AG08395 (cell line): ENCODE measurements around the gene MALAT1.

ENCODE experiments used
- DNase-seq: peaks from one replicate; pipeline ENCODE4 v3.0.0; 2012; ENCODE audit warnings: mixed read lengths, low spot score

MALAT1 gene

DNA sequence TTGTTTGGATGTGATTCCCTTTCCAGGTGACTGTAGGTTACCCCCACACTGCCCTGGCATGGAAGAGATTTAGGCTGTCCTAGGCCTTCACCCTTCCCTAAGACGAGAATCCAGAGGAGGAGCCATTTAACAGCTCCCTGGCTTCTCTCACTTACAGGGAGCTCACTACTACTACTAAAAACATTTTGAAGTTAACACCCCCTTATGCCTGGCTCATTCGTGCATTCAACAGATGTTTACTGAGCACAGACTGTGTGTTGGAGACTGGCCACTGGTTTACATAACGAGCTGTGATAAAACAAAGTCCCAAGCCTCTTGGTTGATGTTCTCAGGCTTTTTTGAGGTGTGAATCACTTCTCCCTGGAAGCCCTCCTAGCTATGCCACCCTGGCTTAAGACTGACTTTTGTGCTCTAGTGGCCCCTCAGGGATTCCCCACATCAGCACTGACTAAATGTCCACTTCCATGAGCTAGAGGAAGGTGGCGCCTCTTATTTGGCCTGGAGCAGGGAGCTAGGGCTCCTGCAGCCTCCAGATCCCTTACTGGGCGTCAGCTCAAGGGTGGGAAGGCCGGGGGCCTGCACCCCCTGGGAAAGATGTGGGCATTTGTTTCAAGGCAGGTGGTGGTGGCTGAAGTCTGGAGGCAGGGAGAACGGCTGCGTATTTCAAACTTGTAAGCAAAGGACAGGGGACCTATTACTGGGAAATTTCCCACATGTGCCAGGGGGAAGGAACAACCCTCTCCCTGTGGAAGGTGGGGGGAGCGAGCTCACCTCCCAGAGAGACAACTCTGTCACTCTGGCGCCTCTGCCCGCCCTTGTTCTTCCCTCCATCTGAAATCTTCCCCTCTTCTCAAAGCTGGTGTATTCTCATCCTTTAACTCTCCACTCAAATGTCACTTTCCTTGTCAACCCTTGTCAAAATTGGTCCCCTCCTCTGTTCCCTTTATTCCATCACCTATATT is 19.4 kb upstream of the MALAT1 start:
- peak; percentile 69 for DNase-seq

GRCh38 chr11:65482306-65482850 is 16.5 kb upstream of the MALAT1 start:
- no peak for DNase-seq

DNA sequence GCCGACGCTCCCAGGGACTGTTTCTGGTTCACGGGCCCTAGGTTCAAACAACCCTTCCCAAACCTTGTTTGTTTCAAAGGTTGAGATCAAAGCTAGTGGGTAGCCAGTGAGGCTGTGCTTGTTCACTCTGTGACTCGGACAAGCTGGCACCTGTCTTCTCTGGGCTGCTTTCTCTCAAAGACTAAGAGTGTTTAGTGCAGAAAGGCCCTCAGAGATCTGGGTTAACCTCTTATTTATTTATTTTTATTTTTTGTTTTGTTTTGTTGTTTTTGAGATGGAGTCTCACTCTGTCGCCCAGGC is 13.0 kb upstream of the MALAT1 start:
- DNase-seq: no peak

GRCh38 chr11:65486570-65487466 is 12.0 kb upstream of the MALAT1 start:
- DNase-seq: no peak

- DNase-seq: peak; percentile 97
Observed at GRCh38 chr11:65487467-65488272, 11.2 kb upstream of the MALAT1 start.

- no peak for DNase-seq
Observed at GRCh38 chr11:65488273-65489034, 10.4 kb upstream of the MALAT1 start.

DNA sequence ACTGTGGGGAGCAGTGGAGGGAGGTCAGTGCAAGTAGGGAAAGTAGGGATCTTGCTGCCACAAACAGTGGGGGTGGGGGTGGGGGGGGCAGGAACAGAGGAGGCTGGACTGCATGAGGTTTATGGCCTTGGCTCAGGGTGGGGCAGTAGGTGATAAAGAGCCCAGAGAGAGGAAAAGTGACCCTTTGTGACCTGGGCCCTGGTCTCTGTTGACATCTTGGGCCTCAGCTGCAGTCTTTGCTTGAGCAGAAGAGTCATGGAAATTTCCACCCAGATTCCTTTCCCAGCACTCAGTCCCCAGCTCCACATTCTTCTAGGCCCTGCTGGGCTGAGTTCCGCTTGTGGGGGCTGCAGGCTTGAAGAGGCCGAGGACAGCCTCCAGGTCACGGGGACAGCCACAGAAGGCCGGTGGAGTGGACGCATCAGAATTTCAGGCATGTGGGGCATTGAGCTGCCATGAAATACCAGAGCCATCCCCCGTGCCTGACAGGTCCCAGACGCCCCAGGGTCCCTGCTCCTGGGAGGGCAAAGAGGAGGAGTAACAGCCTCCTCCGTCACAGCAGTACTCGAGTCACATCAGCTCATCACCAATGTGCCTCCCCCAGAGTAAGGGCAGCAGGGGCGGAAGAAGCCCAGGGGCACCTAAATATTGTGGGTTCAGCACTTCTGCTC is 9.7 kb upstream of the MALAT1 start:
- peak; percentile 61 for DNase-seq

DNA sequence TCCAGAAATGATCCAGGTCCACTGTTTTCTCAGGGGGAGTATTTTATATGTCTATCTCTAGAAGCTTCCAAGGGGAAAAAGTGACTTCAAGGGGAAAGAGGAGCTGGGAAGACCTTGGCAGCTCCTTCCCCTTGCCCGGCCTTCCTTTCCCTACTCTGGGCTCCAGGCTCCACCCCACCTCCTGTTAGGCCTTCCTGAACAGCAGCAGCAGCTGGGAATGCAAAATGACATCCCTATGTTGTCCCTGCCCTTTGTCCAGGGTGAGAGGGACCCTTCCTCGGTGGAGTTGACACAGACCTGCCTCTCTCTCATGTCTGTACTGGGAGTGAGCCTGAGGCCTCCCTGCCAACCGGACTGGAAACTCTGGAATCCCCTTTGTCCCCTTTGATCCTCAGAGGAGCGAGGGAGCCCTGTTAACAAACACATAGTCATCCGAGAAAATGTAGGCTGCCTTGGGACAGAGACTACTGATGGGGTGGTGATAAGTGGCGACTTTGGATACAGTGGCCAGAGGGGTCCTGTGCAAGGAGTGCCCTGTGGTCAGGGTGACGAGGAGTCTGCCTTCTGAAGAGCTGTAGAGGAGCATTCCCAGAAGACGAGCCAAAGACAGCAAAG is 9.0 kb upstream of the MALAT1 start:
- DNase-seq: no peak

- DNase-seq: no peak
Observed at GRCh38 chr11:65491163-65491465, 7.7 kb upstream of the MALAT1 start.

GRCh38 chr11:65491614-65492386 is 7.0 kb upstream of the MALAT1 start:
- no peak for DNase-seq

- no peak for DNase-seq
Observed at GRCh38 chr11:65492387-65492636, 6.5 kb upstream of the MALAT1 start.

DNA sequence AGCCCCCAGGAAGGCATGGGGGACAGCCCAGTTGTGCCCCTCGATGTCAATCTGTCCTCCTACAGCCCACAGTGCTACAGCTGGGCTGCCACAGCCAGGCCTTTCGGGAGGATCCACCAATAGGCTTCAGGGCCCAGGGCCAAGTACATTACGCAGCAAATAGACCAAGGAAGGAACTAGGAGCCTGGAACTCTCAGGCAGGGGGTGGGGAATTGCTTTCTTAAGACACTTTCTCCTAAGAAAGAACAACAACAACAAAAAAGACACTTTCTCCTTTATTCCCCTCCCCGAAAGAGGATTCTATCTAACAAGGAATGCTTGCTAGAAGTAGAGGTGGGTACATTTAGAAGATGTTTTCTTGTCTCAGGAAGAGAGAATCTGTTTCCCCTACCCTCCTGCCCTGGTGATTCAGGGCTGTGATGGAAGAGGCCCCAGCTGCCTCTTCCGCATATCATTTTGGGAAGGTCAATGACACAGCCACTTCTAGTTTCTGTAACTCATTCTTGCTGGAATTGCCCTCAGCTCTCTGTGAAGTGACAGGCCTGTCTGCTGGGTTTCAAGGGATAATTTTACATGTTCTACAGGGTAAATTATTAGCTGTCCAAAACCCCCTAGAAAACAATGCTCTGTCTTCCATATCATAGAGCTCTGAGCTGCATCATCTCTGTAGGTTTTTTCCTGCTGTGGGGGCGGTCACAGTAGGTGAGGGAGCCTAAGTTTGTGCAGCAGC is 6.0 kb upstream of the MALAT1 start:
- DNase-seq: no peak

DNA sequence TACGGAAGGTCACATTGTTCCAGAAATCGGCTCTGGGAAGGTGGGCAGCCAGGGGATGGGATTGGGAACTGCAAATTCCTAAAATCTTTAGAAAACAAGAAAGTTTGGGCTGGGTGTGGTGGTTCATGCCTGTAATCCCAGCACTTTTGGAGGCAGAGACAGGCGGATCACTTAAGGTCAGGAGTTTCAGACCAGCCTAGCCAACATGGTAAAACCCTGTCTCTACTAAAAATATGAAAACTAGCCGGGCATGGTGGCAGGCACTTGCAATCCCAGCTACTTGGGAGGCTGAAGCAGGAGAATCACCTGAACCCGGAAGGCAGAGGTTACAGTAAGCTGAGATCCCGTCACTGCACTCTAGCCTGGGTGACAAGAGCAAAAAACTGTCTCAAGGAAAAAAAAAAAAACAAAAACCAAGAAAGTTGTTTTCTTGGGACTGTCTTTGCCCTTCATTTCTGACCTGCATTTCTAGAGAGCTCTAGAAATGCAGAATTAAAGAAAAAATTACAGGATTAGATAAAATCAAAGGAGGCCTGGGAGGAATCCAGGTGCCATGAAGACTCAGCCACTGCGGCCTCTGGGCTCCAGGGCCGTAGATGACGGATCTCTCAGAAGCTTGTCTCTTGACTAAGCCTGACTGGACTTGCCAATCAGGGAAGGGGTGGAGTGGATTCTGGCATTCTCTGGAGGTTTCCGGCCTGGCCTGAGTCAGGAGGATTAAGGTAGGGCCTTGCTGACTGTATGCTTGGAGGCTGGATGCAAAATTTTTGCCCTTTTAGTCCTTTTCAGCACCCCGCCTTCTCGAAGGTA is 5.3 kb upstream of the MALAT1 start:
- DNase-seq: peak; percentile 66

- DNase-seq: no peak
Observed at GRCh38 chr11:65496304-65497140, 2.3 kb upstream of the MALAT1 start.

- DNase-seq: peak; percentile 86
Observed at GRCh38 chr11:65497141-65498041, 1.5 kb upstream of the MALAT1 start.

DNA sequence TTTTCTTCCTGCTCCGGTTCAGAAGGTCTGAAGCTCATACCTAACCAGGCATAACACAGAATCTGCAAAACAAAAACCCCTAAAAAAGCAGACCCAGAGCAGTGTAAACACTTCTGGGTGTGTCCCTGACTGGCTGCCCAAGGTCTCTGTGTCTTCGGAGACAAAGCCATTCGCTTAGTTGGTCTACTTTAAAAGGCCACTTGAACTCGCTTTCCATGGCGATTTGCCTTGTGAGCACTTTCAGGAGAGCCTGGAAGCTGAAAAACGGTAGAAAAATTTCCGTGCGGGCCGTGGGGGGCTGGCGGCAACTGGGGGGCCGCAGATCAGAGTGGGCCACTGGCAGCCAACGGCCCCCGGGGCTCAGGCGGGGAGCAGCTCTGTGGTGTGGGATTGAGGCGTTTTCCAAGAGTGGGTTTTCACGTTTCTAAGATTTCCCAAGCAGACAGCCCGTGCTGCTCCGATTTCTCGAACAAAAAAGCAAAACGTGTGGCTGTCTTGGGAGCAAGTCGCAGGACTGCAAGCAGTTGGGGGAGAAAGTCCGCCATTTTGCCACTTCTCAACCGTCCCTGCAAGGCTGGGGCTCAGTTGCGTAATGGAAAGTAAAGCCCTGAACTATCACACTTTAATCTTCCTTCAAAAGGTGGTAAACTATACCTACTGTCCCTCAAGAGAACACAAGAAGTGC is 661 bp upstream of the MALAT1 start:
- DNase-seq: no peak
